Transverse colon (tissue), 4 donors: Measurements from ENCODE around the gene KAT8. TPM values are rescaled to one million over a fixed set of nuclear protein-coding genes. Genes with fewer than 3 reads are reported as not detected.

Source experiments
- DNase-seq: peaks from one replicate; pipeline ENCODE4 v3.0.0-alpha.2; 2019
- H3K27ac ChIP-seq, 4 donors: fragments of 200-600 bp; sonication (generic); 2 replicates each; pipeline ENCODE4 v1.5.1; 2016 to 2018; ENCODE audit warnings: inconsistent platforms in 4 of 4
- H3K27me3 ChIP-seq: fragments of 200-600 bp; sonication (generic); 2 replicates; pipeline ENCODE4 v1.5.1; 2017; ENCODE audit warnings: inconsistent platforms
- H3K36me3 ChIP-seq, 4 donors: fragments of 200-600 bp; sonication (generic); 2 replicates each; pipeline ENCODE4 v1.5.1; 2017 to 2019; ENCODE audit warnings: inconsistent platforms in 4 of 4
- H3K4me1 ChIP-seq, 4 donors: fragments of 200-600 bp; sonication (generic); 2 replicates each; pipeline ENCODE4 v1.5.1; 2017 to 2020; ENCODE audit warnings: inconsistent platforms in 4 of 4
- H3K4me3 ChIP-seq, 4 donors: fragments of 200-600 bp; sonication (generic); 1 replicate in 1 of 4; 2 replicates in 3 of 4; pipeline versions ENCODE4 v1.5.1 to v1.6.1; 2017 to 2019; ENCODE audit warnings: inconsistent platforms in 4 of 4
- H3K9me3 ChIP-seq, 2 donors: fragments of 200-600 bp; sonication (generic); 2 replicates each; pipeline ENCODE4 v1.5.1; 2017 to 2019; ENCODE audit warnings: inconsistent platforms in 2 of 2
- CTCF ChIP-seq, 5 experiments: fragments of 200-600 bp in 3 of 5; fragments of 450-650 bp in 2 of 5; sonication (generic) in 3 of 5; IDR thresholded peaks; 1 replicate in 2 of 5; 2 replicates in 3 of 5; pipeline ENCODE4 v1.5.1; 2016 to 2017; ENCODE audit warnings: antibody characterized with exemption in 5 of 5, inconsistent platforms in 3 of 5, mild to moderate bottlenecking in 2 of 5, moderate library complexity in 1 of 5
- EP300 ChIP-seq: sonication (generic); formaldehyde crosslinking; IDR thresholded peaks from one replicate; pipeline ENCODE4 v1.6.1; 2017; ENCODE audit warnings: antibody characterized with exemption, low read depth
- POLR2A ChIP-seq: fragments of 450-650 bp; IDR thresholded peaks from one replicate; pipeline ENCODE4 v1.6.1; 2016; ENCODE audit warnings: antibody characterized with exemption, mild to moderate bottlenecking, moderate library complexity
- POLR2AphosphoS5 ChIP-seq, 3 donors: sonication (generic); formaldehyde crosslinking; IDR thresholded peaks; one replicate each; pipeline ENCODE4 v1.6.1; 2016; ENCODE audit warnings: antibody characterized with exemption in 3 of 3
- WGBS, 2 donors: methylation state at CpG; one replicate each; pipeline ENCODE4 v1.1.5; 2018; ENCODE audit warnings: low coverage in 1 of 2; 5-methylcytosine and 5-hydroxymethylcytosine counted together
- in situ Hi-C, 4 donors: fragments of 200-750 bp; cut with MboI; loops; one replicate each; pipeline versions ENCODE4 v1.15.0 to v1.15.1; 2017; ENCODE audit warnings: low sequenced_read_pairs in 3 of 4, low pct_ligation_motif_present in 1 of 4, low pct_unique_long_range_greater_than_20kb in 1 of 4
- intact Hi-C: fragments of 100-400 bp; cut with DNase I; formaldehyde crosslinking; loops from one replicate; pipeline ENCODE4 v1.15.1; 2023; ENCODE audit warnings: low total_unique reads
- total RNA-seq, 4 donors: library from RNA; depleted of rRNA; stranded (reverse); fragments of >200 nt; gene quantifications; one replicate each; pipeline ENCODE4 v1.1.0, GENCODE V29; 2016

KAT8 gene
- total RNA-seq, 4 donors from 2014 or later, result 61.0 to 93.5 (median 62.1) TPM

DNA sequence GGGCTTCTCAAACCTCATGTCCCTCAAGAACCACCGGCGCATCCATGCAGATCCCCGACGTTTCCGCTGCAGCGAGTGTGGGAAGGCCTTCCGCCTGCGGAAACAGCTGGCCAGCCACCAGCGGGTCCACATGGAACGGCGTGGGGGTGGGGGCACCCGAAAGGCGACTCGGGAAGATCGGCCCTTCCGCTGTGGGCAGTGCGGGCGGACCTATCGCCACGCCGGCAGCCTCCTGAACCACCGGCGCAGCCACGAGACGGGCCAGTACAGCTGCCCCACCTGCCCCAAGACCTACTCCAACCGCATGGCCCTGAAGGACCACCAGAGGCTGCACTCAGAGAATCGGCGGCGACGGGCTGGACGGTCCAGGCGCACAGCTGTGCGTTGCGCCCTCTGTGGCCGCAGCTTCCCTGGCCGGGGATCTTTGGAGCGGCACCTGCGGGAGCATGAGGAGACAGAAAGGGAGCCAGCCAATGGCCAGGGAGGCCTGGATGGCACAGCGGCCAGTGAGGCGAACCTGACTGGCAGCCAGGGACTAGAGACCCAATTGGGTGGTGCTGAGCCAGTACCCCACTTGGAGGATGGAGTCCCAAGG, 37.3 kb upstream of the KAT8 start:
- H3K9me3 ChIP-seq, result no peaks in the 10 kb centered on the region
- H3K4me3 ChIP-seq, result no peak overlapping the region
- WGBS, 2 donors, result 95 to 100% methylated on average over 5 to 40 of the region's 40 CpGs
- peaks cover 3 to 6% (median 5%) of the 10 kb centered on the region in 4 donors for H3K4me1 ChIP-seq
- H3K27ac ChIP-seq, result no peak overlapping the region
- no peaks in the 10 kb centered on the region for H3K27me3 ChIP-seq
- DNase-seq, result no peak
- TF ChIP-seq POLR2AphosphoS5 (IDR thresholded peaks at IDR 0.05), result no peak
- TF ChIP-seq CTCF (IDR thresholded peaks at IDR 0.05), result no peak
- no peak for TF ChIP-seq POLR2A
- no peak for TF ChIP-seq EP300
- intact Hi-C loops, result no loop called here
- in situ Hi-C loops, result no loop called here
- H3K36me3 ChIP-seq, result peaks cover 0 to 46% (median 16%) of the 10 kb centered on the region in 4 donors

DNA sequence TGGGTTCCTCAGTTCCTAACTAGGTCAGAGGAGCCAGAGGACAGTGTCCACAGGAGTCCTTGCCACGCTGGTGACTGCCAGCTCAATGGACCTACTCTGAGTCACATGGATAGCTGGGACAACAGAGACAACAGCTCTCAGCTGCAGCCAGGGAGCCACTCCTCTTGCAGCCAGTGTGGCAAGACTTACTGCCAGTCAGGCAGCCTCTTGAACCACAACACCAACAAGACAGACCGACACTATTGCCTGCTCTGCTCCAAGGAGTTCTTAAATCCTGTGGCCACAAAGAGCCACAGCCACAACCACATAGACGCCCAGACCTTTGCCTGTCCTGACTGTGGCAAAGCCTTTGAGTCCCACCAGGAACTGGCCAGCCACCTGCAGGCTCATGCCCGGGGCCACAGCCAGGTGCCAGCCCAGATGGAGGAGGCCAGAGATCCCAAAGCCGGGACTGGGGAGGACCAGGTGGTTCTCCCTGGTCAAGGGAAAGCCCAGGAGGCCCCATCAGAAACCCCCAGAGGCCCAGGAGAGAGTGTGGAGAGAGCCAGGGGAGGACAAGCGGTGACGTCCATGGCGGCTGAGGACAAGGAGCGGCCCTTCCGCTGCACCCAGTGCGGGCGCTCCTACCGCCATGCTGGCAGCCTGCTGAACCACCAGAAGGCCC, 36.6 kb upstream of the KAT8 start:
- H3K36me3 ChIP-seq, result peaks cover 0 to 46% (median 16%) of the 10 kb centered on the region in 4 donors
- intact Hi-C loops, result no loop called here

GRCh38 chr16:31081428-31082351, 35.8 kb upstream of the KAT8 start:
- no peak overlapping the region for H3K27ac ChIP-seq
- 82 to 100% methylated on average over 1 to 26 of the region's 26 CpGs for WGBS, 2 donors
- peaks cover 0 to 42% (median 16%) of the 10 kb centered on the region in 4 donors for H3K36me3 ChIP-seq
- in situ Hi-C loops, result no loop called here
- no peaks in the 10 kb centered on the region for H3K27me3 ChIP-seq
- DNase-seq, result no peak
- H3K4me1 ChIP-seq, result no peaks in the 10 kb centered on the region
- no peak overlapping the region for H3K4me3 ChIP-seq
- intact Hi-C loops, result no loop called here
- TF ChIP-seq POLR2AphosphoS5 (IDR thresholded peaks at IDR 0.05) (no peak), POLR2A (no peak), CTCF (IDR thresholded peaks at IDR 0.05) (no peak), EP300 (no peak)
- no peaks in the 10 kb centered on the region for H3K9me3 ChIP-seq

More for the DNA sequence above, 36.6 kb upstream of the KAT8 start:
- TF ChIP-seq POLR2A (no peak), EP300 (no peak), CTCF (IDR thresholded peaks at IDR 0.05) (no peak), POLR2AphosphoS5 (IDR thresholded peaks at IDR 0.05) (no peak)
- Histone ChIP-seq H3K27me3 (no peaks in the 10 kb centered on the region), H3K9me3 (no peaks in the 10 kb centered on the region), H3K4me3 (no peak overlapping the region), H3K27ac (no peak overlapping the region), H3K4me1 (no peaks in the 10 kb centered on the region)
- in situ Hi-C loops, result no loop called here
- WGBS, 2 donors, result 89% methylated on average over 13 of the region's 13 CpGs; no CpG with 5 or more reads in 1 of the 2 donors
- no peak for DNase-seq
